K562 (cell line): ENCODE measurements around the gene DPP10. TPM values are rescaled to one million over a fixed set of nuclear protein-coding genes. Genes with fewer than 3 reads are reported as not detected.

Experiments
- ATAC-seq: fragments of 200-7000 bp; cut with Tn5 transposase; 3 replicates; pipeline ENCODE4 v1.9.1; 2020; ENCODE audit warnings: moderate library complexity
- BruUV-seq: library from RNA; stranded (reverse); fragments of 400-500 nt; replicated peaks from 2 replicates; lab custom pipeline; 2021; lab: Mats Ljungman, UMichigan
- CTCF ChIA-PET: fragments of 300-600 bp; formaldehyde crosslinking; extraction: SDS; loops from one replicate; lab custom pipeline; 2021; ENCODE audit warnings: low intra/inter-chr PET ratio; lab: Yijun Ruan, JAX
- POLR2A ChIA-PET: fragments of 300-600, 350-650 bp; sonication (Branson Sonifier 250); formaldehyde crosslinking; extraction: SDS; loops from one replicate; lab custom pipeline; 2021; ENCODE audit warnings: antibody characterized with exemption, inconsistent platforms; lab: Yijun Ruan, JAX
- DNase-seq, 4 experiments: peaks; one replicate each; pipeline versions ENCODE4 v3.0.0 to v3.0.0-alpha.2; 2011 to 2018; ENCODE audit warnings: low spot score in 3 of 4, mixed read lengths in 3 of 4; ENCODE audit errors: extremely low read depth in 1 of 4
- FAIRE-seq: peaks from 2 replicates; lab custom pipeline; 2011; peaks lifted over from hg19 to GRCh38; lab: Jason Lieb, UNC
- H2AFZ ChIP-seq: 2 replicates; pipeline ENCODE4 v1.6.0; 2011; ENCODE audit warnings: low read depth, low read length, control low read depth, inconsistent platforms
- H3K27ac ChIP-seq: fragments of 200-600 bp; 3 replicates; pipeline ENCODE4 v1.8.0; 2011; ENCODE audit warnings: low read depth, mild to moderate bottlenecking, control low read depth, inconsistent platforms, low read length, moderate library complexity, mixed read lengths; ENCODE audit errors: extremely low read depth
- H3K27me3 ChIP-seq, 2 experiments: fragments of 300-600 bp in 1 of 2; 2 replicates in 1 of 2; 3 replicates in 1 of 2; pipeline versions ENCODE4 v1.6.0 to v1.8.0; 2011; ENCODE audit warnings: inconsistent platforms in 2 of 2, low read length in 2 of 2, mild to moderate bottlenecking in 1 of 2, mixed read lengths in 1 of 2, moderate library complexity in 1 of 2; ENCODE audit not compliant: control insufficient read depth in 2 of 2, insufficient read depth in 2 of 2
- H3K36me3 ChIP-seq: fragments of 300-600 bp; 3 replicates; pipeline ENCODE4 v1.8.0; 2011; ENCODE audit warnings: mild to moderate bottlenecking, low read length, inconsistent platforms; ENCODE audit not compliant: control insufficient read depth, insufficient read depth
- H3K4me1 ChIP-seq, 2 experiments: fragments of 200-600 bp in 1 of 2; replicated peaks in 1 of 2; 2 replicates in 1 of 2; 3 replicates in 1 of 2; pipeline versions ENCODE4 v1.5.1 to v1.8.0; 2011; ENCODE audit warnings: inconsistent platforms in 2 of 2, low read length in 2 of 2, mild to moderate bottlenecking in 1 of 2, mixed read lengths in 1 of 2, moderate library complexity in 1 of 2; ENCODE audit not compliant: control insufficient read depth in 2 of 2, insufficient read depth in 2 of 2
- H3K4me2 ChIP-seq: 2 replicates; pipeline ENCODE4 v1.6.1; 2011; ENCODE audit warnings: low read length, control low read depth, inconsistent platforms, mixed read lengths; ENCODE audit not compliant: insufficient read depth
- H3K4me3 ChIP-seq: fragments of 200-600 bp; sonication (generic), shearing (Covaris generic); 2 replicates; pipeline ENCODE4 v1.5.1; 2016; ENCODE audit warnings: control low read depth, inconsistent platforms
- H3K79me2 ChIP-seq: fragments of 200-600 bp; 3 replicates; pipeline ENCODE4 v1.8.0; 2011; ENCODE audit warnings: low read length, inconsistent platforms; ENCODE audit not compliant: control insufficient read depth, insufficient read depth
- H3K9ac ChIP-seq, 2 experiments: 2 replicates each; pipeline versions ENCODE4 v1.6.0 to v1.6.1; 2011; ENCODE audit warnings: low read depth in 2 of 2, low read length in 2 of 2, control low read depth in 1 of 2, inconsistent platforms in 1 of 2, mild to moderate bottlenecking in 1 of 2, mixed read lengths in 1 of 2; ENCODE audit not compliant: insufficient read depth in 1 of 2
- H3K9me1 ChIP-seq: one replicate; pipeline ENCODE4 v1.6.0; 2011; ENCODE audit warnings: inconsistent platforms, mild to moderate bottlenecking, low read length, moderate library complexity; ENCODE audit not compliant: control insufficient read depth, insufficient read depth
- H3K9me3 ChIP-seq: replicated peaks from 2 replicates; pipeline ENCODE4 v1.5.1; 2011; ENCODE audit warnings: low read depth, low read length, inconsistent platforms; ENCODE audit not compliant: control insufficient read depth, insufficient read depth
- H4K20me1 ChIP-seq: replicated peaks from 2 replicates; pipeline ENCODE4 v1.6.1; 2011; ENCODE audit warnings: low read length, inconsistent platforms, mixed read lengths; ENCODE audit not compliant: control insufficient read depth, insufficient read depth
- BACH1 ChIP-seq: fragments of 200-800 bp; sonication (Bioruptor generic); IDR thresholded peaks from 2 replicates; pipeline ENCODE4 v1.6.1; 2016; ENCODE audit warnings: missing genetic modification characterization, missing compliant biosample characterization
- C11orf30 ChIP-seq: fragments of 450-650 bp; IDR thresholded peaks from 2 replicates; pipeline ENCODE4 v1.6.1; 2016; ENCODE audit warnings: low read depth, mild to moderate bottlenecking
- DNMT1 ChIP-seq: fragments of 450-650 bp; IDR thresholded peaks from 2 replicates; pipeline ENCODE4 v1.6.1; 2016; ENCODE audit warnings: antibody characterized with exemption, mild to moderate bottlenecking
- GATA2 ChIP-seq: sonication (generic); formaldehyde crosslinking; IDR thresholded peaks from 2 replicates; pipeline ENCODE4 v1.4.0; 2020; ENCODE audit warnings: mild to moderate bottlenecking, missing genetic modification reagents
- LARP7 ChIP-seq: fragments of 450-650 bp; IDR thresholded peaks from 2 replicates; pipeline ENCODE4 v1.6.1; 2016
- NFE2L1 ChIP-seq: fragments of 450-650 bp; IDR thresholded peaks from 2 replicates; pipeline ENCODE4 v1.6.1; 2016; ENCODE audit warnings: missing genetic modification characterization, low read depth, mild to moderate bottlenecking, missing compliant biosample characterization, moderate library complexity, borderline replicate concordance
- NONO ChIP-seq, 2 experiments: fragments of 200-400 bp in 1 of 2; fragments of 450-650 bp in 1 of 2; formaldehyde crosslinking in 1 of 2; IDR thresholded peaks; 2 replicates each; pipeline ENCODE4 v1.6.1; 2017; ENCODE audit warnings: low read depth in 2 of 2, mild to moderate bottlenecking in 2 of 2, moderate library complexity in 2 of 2, low read length in 1 of 2
- ZHX1 ChIP-seq: fragments of 150-350 bp; conservative IDR thresholded peaks from 2 replicates; pipeline ENCODE4 v1.6.1; 2014; ENCODE audit warnings: low read length
- ZNF146 ChIP-seq: IDR thresholded peaks from one replicate; pipeline ENCODE4 v1.6.1; 2018; ENCODE audit warnings: missing compliant biosample characterization; ENCODE audit not compliant: unreplicated experiment
- ZNF408 ChIP-seq: fragments of 250-450 bp; sonication (Bioruptor Pico); IDR thresholded peaks from 2 replicates; pipeline ENCODE4 v1.4.0; 2020; ENCODE audit warnings: low read depth, mild to moderate bottlenecking, moderate library complexity
- ZNF583 ChIP-seq: fragments of 250-450 bp; sonication (Bioruptor Pico); IDR thresholded peaks from 2 replicates; pipeline ENCODE4 v1.4.0; 2020
- WGBS: fragments of 100-300 bp; shearing (Covaris generic); methylation state at CpG from one replicate; pipeline ENCODE4 v1.1.6; 2016; ENCODE audit warnings: low coverage, mixed read lengths; ENCODE audit not compliant: insufficient coverage; ENCODE audit errors: missing lambda C conversion rate; 5-methylcytosine and 5-hydroxymethylcytosine counted together
- in situ Hi-C: fragments of 300-500 bp; cut with MboI; formaldehyde crosslinking; loops from 4 replicates; pipeline ENCODE4 v1.15.0; 2018; ENCODE audit warnings: inconsistent platforms, mixed read lengths
- intact Hi-C: fragments of 100-400 bp; cut with micrococcal nuclease; formaldehyde crosslinking; loops from 2 replicates; pipeline ENCODE4 v1.14.2; 2022
- polyA plus RNA-seq, 8 experiments: library from polyadenylated mRNA; depleted of rRNA in 4 of 8; stranded (reverse) in 5 of 8; unstranded in 3 of 8; fragments of >200 nt; fragmentation: Nextera tagmentation in 2 of 8; fragmentation: Illumina TruSeq in 1 of 8; extraction: Ambion mirVana in 2 of 8; extraction: Trizol in 1 of 8; gene quantifications; 2 replicates each; pipeline versions ENCODE4 v1.2.1 to v1.2.3, GENCODE V29; 2011 to 2014; ENCODE audit warnings: inconsistent platforms in 1 of 8, missing spikeins in 1 of 8
- total RNA-seq, 7 experiments: library from RNA; depleted of rRNA in 6 of 7; stranded (reverse); fragments of >200 nt in 6 of 7; fragmentation: Illumina TruSeq in 2 of 7; extraction: Trizol in 2 of 7; gene quantifications; 2 replicates each; pipeline versions ENCODE4 v1.2.1 to v1.2.3, GENCODE V29; 2011 to 2021; ENCODE audit warnings: low replicate concordance in 1 of 7

DPP10 gene
- total and polyA plus RNA-seq, 9 of the 15 experiments (the other 6 are each of a cell fraction or from before 2014, with no cell fraction given) = not detected

GRCh38 chr2:115071534-115071933 lies 629.1 kb downstream of the DPP10 start (continued):
- TF ChIP-seq ZHX1 (no peak), DNMT1 (no peak), NONO (IDR thresholded peaks at IDR 0.05; ENCODE audit: low read depth in 2 of 2, low read length in 1 of 2) (no peak), ZNF583 (CRISPR knock-in tag) (no peak)

DNA sequence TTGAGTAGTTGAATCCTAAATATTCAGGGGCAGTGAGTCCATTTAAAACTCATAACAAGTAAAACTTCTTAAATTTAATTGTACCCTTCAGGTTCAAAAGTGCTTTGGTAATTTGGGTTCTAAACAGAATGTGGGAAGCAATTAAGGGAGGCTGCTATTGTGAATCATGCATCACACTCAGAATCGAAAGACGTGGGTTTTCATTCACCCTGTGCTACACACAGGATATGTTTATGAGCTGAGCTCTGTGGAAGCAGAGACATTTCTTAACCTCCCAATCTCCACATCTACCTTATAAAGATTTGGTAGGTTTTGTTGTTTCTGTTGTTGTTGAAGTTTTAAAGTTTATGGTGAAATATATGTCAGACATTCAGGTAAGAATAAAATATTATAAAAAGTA lies 633.4 kb downstream of the DPP10 start:
- ChIA-PET POLR2A (no interaction called here), CTCF (no interaction called here)
- H3K4me1 ChIP-seq = no peaks in the 10 kb centered on the region
- DNase-seq (no peak), ATAC-seq (no peak), FAIRE-seq (no peak)
- WGBS = 0% methylated on average over 2 of the region's 2 CpGs
- intact Hi-C loops (no loop called here), in situ Hi-C loops (no loop called here)
- TF ChIP-seq C11orf30 (no peak), LARP7 (no peak), ZNF408 (no peak), ZNF146 (CRISPR knock-in tag) (no peak), BACH1 (tag) (no peak), GATA2 (no peak), NFE2L1 (no peak)
- no peaks in the 10 kb centered on the region for H4K20me1 ChIP-seq
- H3K4me2 ChIP-seq = no peak overlapping the region
- no peak overlapping the region for H3K9ac ChIP-seq
- no peak overlapping the region for H2AFZ ChIP-seq
- no TSS peak for BruUV-seq
- no peaks in the 10 kb centered on the region; the same call in 1 of the 2 replicates for H3K9me3 ChIP-seq
- no peak overlapping the region for H3K27ac ChIP-seq
- H3K9me1 ChIP-seq = no peaks in the 10 kb centered on the region
- H3K4me3 ChIP-seq = no peak overlapping the region
- H3K36me3 ChIP-seq = no peaks in the 10 kb centered on the region
- no peaks in the 10 kb centered on the region for H3K27me3 ChIP-seq
- H3K79me2 ChIP-seq = no peaks in the 10 kb centered on the region
